Stimulated activated naive CD8-positive, alpha-beta T cell treated with anti-CD3 and anti-CD28 coated beads, Interleukin-15, Interleukin-2, amounts not matched to agents 100 U/mL and 50 U/mL, for 24 hours (primary cell): Measurements from ENCODE around the gene SQSTM1.
A peak's percentile ranks its signal among the peaks of the same experiment; 100 is the strongest.

Experiments
- ATAC-seq: fragments of 150-1000 bp; cut with Tn5 transposase; one replicate; pipeline ENCODE4 v1.10.0; 2021
- DNase-seq: peaks from one replicate; pipeline ENCODE4 v3.0.0; 2021

The SQSTM1 gene

GRCh38 chr5:179795049-179795862 is 25.4 kb upstream of the SQSTM1 start:
- no peak for ATAC-seq
- no peak for DNase-seq

- ATAC-seq (peak; percentile 67), DNase-seq (peak; percentile 83)
Observed at GRCh38 chr5:179795863-179796833, 24.6 kb upstream of the SQSTM1 start.

GRCh38 chr5:179796877-179797608 is 23.7 kb upstream of the SQSTM1 start:
- DNase-seq (no peak), ATAC-seq (no peak)

GRCh38 chr5:179797741-179798140 is 23.0 kb upstream of the SQSTM1 start:
- DNase-seq (no peak), ATAC-seq (no peak)

- DNase-seq, result no peak
- ATAC-seq, result no peak
Observed at GRCh38 chr5:179798144-179798770, 22.4 kb upstream of the SQSTM1 start.

- ATAC-seq (no peak), DNase-seq (no peak)
Observed at GRCh38 chr5:179798771-179799643, 21.7 kb upstream of the SQSTM1 start.

- ATAC-seq, result no peak
- no peak for DNase-seq
Observed at GRCh38 chr5:179799644-179799973, 21.1 kb upstream of the SQSTM1 start.

GRCh38 chr5:179800071-179800695 is 20.5 kb upstream of the SQSTM1 start:
- ATAC-seq, result no peak
- no peak for DNase-seq

- ATAC-seq (no peak), DNase-seq (no peak)
Observed at GRCh38 chr5:179800696-179801201, 20.0 kb upstream of the SQSTM1 start.

- ATAC-seq (peak; percentile 41), DNase-seq (peak; percentile 92)
Observed at GRCh38 chr5:179801304-179802206, 19.1 kb upstream of the SQSTM1 start.

- ATAC-seq (no peak), DNase-seq (no peak)
Observed at GRCh38 chr5:179802207-179802883, 18.4 kb upstream of the SQSTM1 start.

GRCh38 chr5:179802950-179803562 is 17.6 kb upstream of the SQSTM1 start:
- DNase-seq (no peak), ATAC-seq (no peak)

GRCh38 chr5:179803651-179804554 is 16.8 kb upstream of the SQSTM1 start:
- ATAC-seq (peak; percentile 69), DNase-seq (peak; percentile 77)

- no peak for ATAC-seq
- no peak for DNase-seq
Observed at GRCh38 chr5:179804555-179804947, 16.2 kb upstream of the SQSTM1 start.

GRCh38 chr5:179805070-179805528 is 15.6 kb upstream of the SQSTM1 start:
- DNase-seq (no peak), ATAC-seq (no peak)

GRCh38 chr5:179805529-179806249 is 15.0 kb upstream of the SQSTM1 start:
- no peak for ATAC-seq
- peak; percentile 60 for DNase-seq
